Hypothalamus (tissue), 51 donors: ENCODE results near the gene RMDN2.

Experiments
- DNase-seq, 51 donors: peaks; one replicate each; lab custom pipeline; 2025; lab: John Stamatoyannopoulos, UW

Gene RMDN2

GRCh38 chr2:37896319-37896718, 28.8 kb upstream of the RMDN2 start:
- DNase-seq, result no peak

- no peak for DNase-seq
Observed at GRCh38 chr2:37897511-37897910, 27.6 kb upstream of the RMDN2 start.

GRCh38 chr2:37898448-37898847, 26.6 kb upstream of the RMDN2 start:
- DNase-seq, result no peak

- DNase-seq, result no peak
Observed at GRCh38 chr2:37902991-37903390, 22.1 kb upstream of the RMDN2 start.

GRCh38 chr2:37904425-37904824, 20.7 kb upstream of the RMDN2 start:
- DNase-seq, result no peak

GRCh38 chr2:37904993-37905392, 20.1 kb upstream of the RMDN2 start:
- no peak for DNase-seq

GRCh38 chr2:37906131-37906530, 19.0 kb upstream of the RMDN2 start:
- DNase-seq, result no peak

GRCh38 chr2:37907501-37908225, 17.4 kb upstream of the RMDN2 start:
- no peak for DNase-seq

GRCh38 chr2:37911296-37911873, 13.7 kb upstream of the RMDN2 start:
- DNase-seq, result no peak

GRCh38 chr2:37912056-37912455, 13.0 kb upstream of the RMDN2 start:
- DNase-seq, result no peak

GRCh38 chr2:37912616-37913015, 12.5 kb upstream of the RMDN2 start:
- DNase-seq, result no peak

- no peak for DNase-seq
Observed at GRCh38 chr2:37914340-37914739, 10.7 kb upstream of the RMDN2 start.

GRCh38 chr2:37915773-37916172, 9.3 kb upstream of the RMDN2 start:
- no peak for DNase-seq

GRCh38 chr2:37916512-37917082, 8.5 kb upstream of the RMDN2 start:
- DNase-seq, result peak in 11 of 51 donors; percentile 6 to 42 (median 16)

- no peak for DNase-seq
Observed at GRCh38 chr2:37917281-37918228, 7.5 kb upstream of the RMDN2 start.

GRCh38 chr2:37918742-37919186, 6.3 kb upstream of the RMDN2 start:
- DNase-seq, result no peak

- DNase-seq, result no peak
Observed at GRCh38 chr2:37919631-37920032, 5.5 kb upstream of the RMDN2 start.

- DNase-seq, result no peak
Observed at GRCh38 chr2:37920570-37920969, 4.5 kb upstream of the RMDN2 start.

GRCh38 chr2:37921781-37922180, 3.3 kb upstream of the RMDN2 start:
- no peak for DNase-seq

- DNase-seq, result no peak
Observed at GRCh38 chr2:37923308-37924055, 1.6 kb upstream of the RMDN2 start.
